Ishikawa (cell line): Measurements from ENCODE around the gene DACH1.

Experiments used
- CEBPB ChIP-seq: IDR thresholded peaks from 2 replicates; pipeline ENCODE4 v1.6.1; 2012
- CREB1 ChIP-seq: IDR thresholded peaks from 2 replicates; pipeline ENCODE4 v1.6.1; 2012; ENCODE audit warnings: low read depth
- EGR1 ChIP-seq: IDR thresholded peaks from 2 replicates; pipeline ENCODE4 v1.6.1; 2012
- EP300 ChIP-seq: IDR thresholded peaks from 2 replicates; pipeline ENCODE4 v1.6.1; 2012; ENCODE audit warnings: borderline replicate concordance
- FOXM1 ChIP-seq: IDR thresholded peaks from 2 replicates; pipeline ENCODE4 v1.6.1; 2012; ENCODE audit warnings: low read depth, borderline replicate concordance
- MAX ChIP-seq: IDR thresholded peaks from 2 replicates; pipeline ENCODE4 v1.6.1; 2012
- NFIC ChIP-seq: IDR thresholded peaks from 2 replicates; pipeline ENCODE4 v1.6.1; 2012
- RAD21 ChIP-seq: IDR thresholded peaks from 2 replicates; pipeline ENCODE4 v1.6.1; 2012; ENCODE audit warnings: low read depth
- REST ChIP-seq: IDR thresholded peaks from 2 replicates; pipeline ENCODE4 v1.6.1; 2012; ENCODE audit warnings: low read depth, mild to moderate bottlenecking
- TAF1 ChIP-seq: IDR thresholded peaks from 2 replicates; pipeline ENCODE4 v1.6.1; 2012; ENCODE audit warnings: low read depth, mild to moderate bottlenecking
- TCF12 ChIP-seq: IDR thresholded peaks from 2 replicates; pipeline ENCODE4 v1.6.1; 2012; ENCODE audit warnings: low read depth
- TEAD4 ChIP-seq: IDR thresholded peaks from 2 replicates; pipeline ENCODE4 v1.6.1; 2012
- USF1 ChIP-seq: IDR thresholded peaks from 2 replicates; pipeline ENCODE4 v1.6.1; 2012
- YY1 ChIP-seq: IDR thresholded peaks from 2 replicates; pipeline ENCODE4 v1.6.1; 2012; ENCODE audit warnings: low read depth
- ZBTB7A ChIP-seq: IDR thresholded peaks from 2 replicates; pipeline ENCODE4 v1.6.1; 2012; ENCODE audit warnings: low read depth

The DACH1 gene

GRCh38 chr13:71838842-71839241 is 28.2 kb downstream of the DACH1 start:
- no peak for TF ChIP-seq CREB1
- no peak for TF ChIP-seq ZBTB7A
- TF ChIP-seq REST: no peak
- TF ChIP-seq EGR1: no peak
- no peak for TF ChIP-seq TEAD4
- no peak for TF ChIP-seq USF1
- TF ChIP-seq TAF1: no peak
- TF ChIP-seq NFIC: no peak
- no peak for TF ChIP-seq RAD21
- no peak for TF ChIP-seq TCF12
- TF ChIP-seq MAX: no peak
- no peak for TF ChIP-seq CEBPB
- TF ChIP-seq FOXM1: no peak
- TF ChIP-seq EP300: no peak
- TF ChIP-seq YY1: no peak

GRCh38 chr13:71831716-71832115 is 35.3 kb downstream of the DACH1 start:
- TF ChIP-seq NFIC: no peak
- no peak for TF ChIP-seq TCF12
- no peak for TF ChIP-seq EP300
- no peak for TF ChIP-seq FOXM1
- no peak for TF ChIP-seq EGR1
- no peak for TF ChIP-seq YY1
- no peak for TF ChIP-seq ZBTB7A

- no peak for TF ChIP-seq YY1
- TF ChIP-seq MAX: no peak
- TF ChIP-seq TCF12: no peak
- TF ChIP-seq RAD21: no peak
- no peak for TF ChIP-seq FOXM1
- no peak for TF ChIP-seq ZBTB7A
- no peak for TF ChIP-seq EP300
- no peak for TF ChIP-seq TEAD4
- no peak for TF ChIP-seq USF1
- TF ChIP-seq TAF1: no peak
- no peak for TF ChIP-seq REST
- TF ChIP-seq EGR1: no peak
- TF ChIP-seq CREB1: no peak
- no peak for TF ChIP-seq CEBPB
Measured at GRCh38 chr13:71830736-71831135, 36.3 kb downstream of the DACH1 start.

GRCh38 chr13:71830323-71830722 is 36.7 kb downstream of the DACH1 start:
- no peak for TF ChIP-seq ZBTB7A
- no peak for TF ChIP-seq NFIC
- TF ChIP-seq TEAD4: no peak
- no peak for TF ChIP-seq FOXM1
- TF ChIP-seq EGR1: no peak
- TF ChIP-seq MAX: no peak
- no peak for TF ChIP-seq EP300
- TF ChIP-seq REST: no peak
- TF ChIP-seq CREB1: no peak
- no peak for TF ChIP-seq TCF12
- TF ChIP-seq USF1: no peak
- no peak for TF ChIP-seq RAD21
- no peak for TF ChIP-seq TAF1
- TF ChIP-seq YY1: no peak
- TF ChIP-seq CEBPB: no peak
